Tibial artery (tissue), 4 donors: ENCODE data around the gene MLH3.
A peak's percentile ranks its signal among the peaks of the same experiment; 100 is the strongest.

ENCODE experiments used
- DNase-seq, 2 donors: peaks; one replicate each; pipeline ENCODE4 v3.0.0-alpha.2; 2019
- H3K27ac ChIP-seq, 2 donors: fragments of 200-600 bp; sonication (generic) in 1 of 2; 1 replicate in 1 of 2; 2 replicates in 1 of 2; pipeline ENCODE4 v1.5.1; 2018 to 2019; ENCODE audit warnings: mild to moderate bottlenecking in 1 of 2
- H3K27me3 ChIP-seq, 2 donors: fragments of 200-600 bp; sonication (generic) in 1 of 2; one replicate each; pipeline versions ENCODE4 v1.5.1 to v1.6.0; 2016 to 2019
- H3K36me3 ChIP-seq, 3 donors: fragments of 200-600 bp; sonication (generic) in 2 of 3; one replicate each; pipeline ENCODE4 v1.5.1; 2016 to 2019; ENCODE audit warnings: mild to moderate bottlenecking in 2 of 3
- H3K4me1 ChIP-seq, 4 donors: fragments of 200-600 bp; sonication (generic) in 2 of 4; 1 replicate in 3 of 4; 2 replicates in 1 of 4; pipeline ENCODE4 v1.5.1; 2016 to 2019
- H3K4me3 ChIP-seq, 2 donors: fragments of 200-600 bp; sonication (generic) in 1 of 2; 1 replicate in 1 of 2; 2 replicates in 1 of 2; pipeline ENCODE4 v1.5.1; 2018 to 2019; ENCODE audit warnings: mild to moderate bottlenecking in 2 of 2
- H3K9me3 ChIP-seq, 3 donors: fragments of 200-600 bp; sonication (generic) in 1 of 3; one replicate each; pipeline ENCODE4 v1.5.1; 2016 to 2019
- intact Hi-C: fragments of 100-400 bp; cut with DNase I; formaldehyde crosslinking; loops from one replicate; pipeline ENCODE4 v1.15.0; 2023; ENCODE audit warnings: low total_unique reads
- TF ChIP-seq, protein P1 (sequence below), 2 experiments: fragments of 200-600 bp in 1 of 2; fragments of 450-650 bp in 1 of 2; IDR thresholded peaks; one replicate each; pipeline ENCODE4 v1.5.1; 2017 to 2019; ENCODE audit warnings: antibody characterized with exemption in 2 of 2, mild to moderate bottlenecking in 1 of 2, moderate library complexity in 1 of 2

Gene MLH3

DNA sequence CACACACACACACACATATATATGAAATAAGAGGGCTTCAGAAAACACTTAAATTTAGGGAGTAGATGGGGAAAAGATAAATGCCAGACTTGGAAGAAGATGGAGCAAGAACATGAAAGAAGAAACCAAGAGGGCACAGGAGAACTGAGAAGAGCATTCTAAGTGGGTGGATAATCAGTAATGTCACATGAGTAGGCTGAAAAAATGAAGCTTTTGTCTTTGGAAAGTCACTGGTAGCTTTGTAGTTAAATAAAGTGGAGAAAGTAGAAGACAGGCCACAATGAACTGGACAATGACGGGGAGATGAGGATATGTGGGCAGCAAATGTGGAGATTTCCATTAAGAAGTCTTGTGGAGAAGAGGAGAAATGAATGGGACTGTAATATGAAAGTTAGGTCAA is 15.9 kb upstream of the MLH3 start:
- no peak for DNase-seq
- Histone ChIP-seq H3K27ac (peak overlapping the region in 1 of 2 donors; percentile 89), H3K4me3 (no peak overlapping the region), H3K36me3 (no peaks in the 10 kb centered on the region), H3K4me1 (peaks cover 0 to 44% (median 25%) of the 10 kb centered on the region in 4 donors), H3K9me3 (no peaks in the 10 kb centered on the region), H3K27me3 (no peaks in the 10 kb centered on the region)
- TF ChIP-seq, protein P1, sequence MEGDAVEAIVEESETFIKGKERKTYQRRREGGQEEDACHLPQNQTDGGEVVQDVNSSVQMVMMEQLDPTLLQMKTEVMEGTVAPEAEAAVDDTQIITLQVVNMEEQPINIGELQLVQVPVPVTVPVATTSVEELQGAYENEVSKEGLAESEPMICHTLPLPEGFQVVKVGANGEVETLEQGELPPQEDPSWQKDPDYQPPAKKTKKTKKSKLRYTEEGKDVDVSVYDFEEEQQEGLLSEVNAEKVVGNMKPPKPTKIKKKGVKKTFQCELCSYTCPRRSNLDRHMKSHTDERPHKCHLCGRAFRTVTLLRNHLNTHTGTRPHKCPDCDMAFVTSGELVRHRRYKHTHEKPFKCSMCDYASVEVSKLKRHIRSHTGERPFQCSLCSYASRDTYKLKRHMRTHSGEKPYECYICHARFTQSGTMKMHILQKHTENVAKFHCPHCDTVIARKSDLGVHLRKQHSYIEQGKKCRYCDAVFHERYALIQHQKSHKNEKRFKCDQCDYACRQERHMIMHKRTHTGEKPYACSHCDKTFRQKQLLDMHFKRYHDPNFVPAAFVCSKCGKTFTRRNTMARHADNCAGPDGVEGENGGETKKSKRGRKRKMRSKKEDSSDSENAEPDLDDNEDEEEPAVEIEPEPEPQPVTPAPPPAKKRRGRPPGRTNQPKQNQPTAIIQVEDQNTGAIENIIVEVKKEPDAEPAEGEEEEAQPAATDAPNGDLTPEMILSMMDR (IDR thresholded peaks at IDR 0.05) = no peak
- intact Hi-C loops = loop anchor here (10.0 kb wide), 1 partner anchor 112 kb away; the partner anchor contains the start of gene PGF

DNA sequence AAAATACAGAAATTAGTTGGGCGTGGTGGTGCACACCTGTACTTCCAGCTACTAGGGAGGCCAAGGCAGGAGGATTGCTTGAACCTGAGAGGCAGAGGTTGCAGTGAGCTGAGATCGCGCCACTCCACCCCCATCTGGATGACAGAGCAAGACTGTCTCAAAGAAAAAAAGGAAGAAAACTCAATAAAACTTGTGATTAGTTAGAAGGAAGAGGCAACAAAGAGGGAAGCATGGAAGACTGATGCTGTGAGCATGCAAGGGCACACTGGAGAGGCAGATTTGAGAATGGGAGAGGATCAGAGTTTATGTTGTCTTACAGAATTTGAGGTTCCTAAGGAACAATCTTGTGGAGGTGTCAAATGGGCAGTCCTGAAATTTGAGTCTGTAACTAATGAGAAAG is 15.4 kb upstream of the MLH3 start:
- H3K36me3 ChIP-seq = no peaks in the 10 kb centered on the region
- H3K4me3 ChIP-seq = no peak overlapping the region
- intact Hi-C loops = loop anchor here (10.0 kb wide), 1 partner anchor 112 kb away; the partner anchor contains the start of gene PGF
- TF ChIP-seq, protein P1 (IDR thresholded peaks at IDR 0.05) = no peak
- DNase-seq = no peak
- peaks cover 0 to 44% (median 25%) of the 10 kb centered on the region in 4 donors for H3K4me1 ChIP-seq
- H3K27me3 ChIP-seq = no peaks in the 10 kb centered on the region
- H3K9me3 ChIP-seq = no peaks in the 10 kb centered on the region
- no peak overlapping the region for H3K27ac ChIP-seq

DNA sequence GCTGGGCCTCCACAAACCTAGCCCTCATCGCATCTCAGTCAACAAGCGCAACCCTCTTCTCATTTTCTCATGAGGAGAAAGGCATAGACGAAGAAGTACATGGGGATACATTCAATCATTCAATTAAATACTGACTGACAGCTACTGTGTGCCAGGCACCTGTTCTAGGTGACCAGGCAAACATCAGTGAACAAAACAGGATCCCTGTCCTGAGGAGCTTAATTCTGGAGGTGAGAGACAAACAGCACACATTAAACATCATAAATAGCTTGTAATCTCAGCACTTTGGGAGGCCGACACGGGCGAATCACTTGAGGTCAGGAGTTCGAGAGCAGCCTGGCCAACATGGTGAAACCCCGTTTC is 12.9 kb upstream of the MLH3 start:
- Histone ChIP-seq H3K27me3 (no peaks in the 10 kb centered on the region), H3K36me3 (no peaks in the 10 kb centered on the region), H3K4me3 (peak overlapping the region; percentile 70 to 88), H3K27ac (peak overlapping the region; percentile 75 to 82), H3K9me3 (no peaks in the 10 kb centered on the region), H3K4me1 (peaks cover 0 to 36% (median 15%) of the 10 kb centered on the region in 4 donors)
- TF ChIP-seq, protein P1 (IDR thresholded peaks at IDR 0.05) = no peak
- DNase-seq = no peak
- intact Hi-C loops = loop anchor here (10.0 kb wide), 1 partner anchor 109 kb away; the partner anchor contains the start of gene PGF

DNA sequence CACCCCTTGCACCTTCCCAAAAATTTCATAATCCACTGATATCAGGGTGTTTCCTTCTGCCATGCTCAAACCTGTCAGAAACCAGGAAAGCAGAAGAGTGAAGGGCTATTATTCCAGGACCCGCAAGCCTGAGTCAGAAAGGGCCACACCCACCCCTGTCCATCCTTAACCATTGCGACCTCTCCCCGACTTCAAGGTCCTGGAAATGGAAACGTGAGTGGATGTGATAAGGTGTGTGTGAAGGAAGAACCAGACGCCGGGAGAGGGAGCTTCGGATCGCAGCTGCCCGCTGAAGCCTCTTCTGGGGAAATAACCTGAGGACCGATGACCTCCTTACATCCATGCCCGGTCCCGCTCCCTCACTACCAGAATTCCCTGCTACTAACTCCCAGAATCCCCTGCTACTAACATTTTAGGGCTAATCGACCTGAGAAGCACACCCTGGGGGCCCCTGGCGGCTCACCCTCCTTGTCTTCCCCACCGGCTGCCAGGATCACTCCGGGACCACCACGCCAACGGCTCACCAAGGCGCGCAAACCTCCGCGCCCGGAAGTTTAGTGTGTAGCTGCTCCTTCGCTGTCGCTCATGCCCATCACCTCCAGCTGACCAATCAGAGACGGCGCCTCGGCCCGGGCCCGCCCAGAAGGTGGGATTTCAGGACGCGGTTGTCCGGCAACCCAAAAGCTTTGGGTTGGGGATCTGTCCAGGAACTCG is 12.4 kb upstream of the MLH3 start, which contains the start of gene ACYP1:
TSS of gene ACYP1 (minus strand) at position 534 of the 714 bp plus-strand sequence. CDS start at position 63, 471 bp downstream.
- peak; percentile 93 to 96 for DNase-seq
- Histone ChIP-seq H3K4me1 (peaks cover 0 to 36% (median 15%) of the 10 kb centered on the region in 4 donors), H3K9me3 (no peaks in the 10 kb centered on the region), H3K27ac (peak within 1 kb of the TSS; percentile 75 to 82), H3K27me3 (no peaks in the 10 kb centered on the region), H3K36me3 (no peaks in the 10 kb centered on the region), H3K4me3 (peak within 1 kb of the TSS; percentile 70 to 88)
- TF ChIP-seq, protein P1 (IDR thresholded peaks at IDR 0.05) = no peak
- intact Hi-C loops = loop anchor here (10.0 kb wide), 1 partner anchor 109 kb away; the partner anchor contains the start of gene PGF

DNA sequence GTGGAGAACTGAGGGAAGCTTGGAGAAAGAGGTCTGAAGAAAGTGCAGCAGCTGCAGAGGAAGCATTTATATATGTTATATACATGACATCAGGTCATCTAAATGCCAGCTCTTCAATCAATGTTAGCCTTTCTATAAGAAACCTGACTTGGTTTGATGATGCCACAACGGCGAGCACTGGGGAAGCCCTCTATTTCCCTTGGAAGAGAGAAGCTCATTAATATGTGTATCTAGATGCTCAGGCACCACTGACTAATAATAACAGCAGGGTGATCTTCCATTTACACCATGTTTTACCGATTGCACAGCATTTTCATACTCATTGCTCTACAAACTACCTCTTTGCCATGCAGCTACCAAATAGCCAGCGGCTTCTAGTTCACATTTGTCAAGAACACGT is 11.7 kb upstream of the MLH3 start:
- no peaks in the 10 kb centered on the region for H3K36me3 ChIP-seq
- no peaks in the 10 kb centered on the region for H3K9me3 ChIP-seq
- H3K4me3 ChIP-seq = peak overlapping the region; percentile 70 to 88
- no peaks in the 10 kb centered on the region for H3K27me3 ChIP-seq
- H3K27ac ChIP-seq = peak overlapping the region; percentile 75 to 82
- intact Hi-C loops = loop anchor here (10.0 kb wide), 1 partner anchor 108 kb away; the partner anchor contains the start of gene PGF
- H3K4me1 ChIP-seq = peaks cover 0 to 29% (median 12%) of the 10 kb centered on the region in 4 donors
- no peak for DNase-seq
- TF ChIP-seq, protein P1 (IDR thresholded peaks at IDR 0.05) = no peak
